ENCODE measurements around the gene TTC12.

Gene TTC12

GRCh38 chr11:113387605-113388211, 73.3 kb downstream of the TTC12 start, which contains the start of gene ANKK1:
Gene ANKK1 (plus strand): TSS chr11:113387779. CDS start chr11:113387885, 106 bp downstream.
- Histone ChIP-seq H3K4me2 (no peak within 1 kb of the TSS), H3K9ac (no peak within 1 kb of the TSS), H4K20me1 (ENCODE audit: insufficient read depth) (no peaks in the 10 kb centered on the region), H3K27ac (no peak within 1 kb of the TSS), H3K36me3 (ENCODE audit: insufficient read depth) (no peaks in the 10 kb centered on the region), H3K4me3 (IDR thresholded peaks at IDR 0.05; ENCODE audit: insufficient read depth, low read depth, low read length) (no peak within 1 kb of the TSS), H3K79me2 (ENCODE audit: insufficient read depth, low read depth) (no peaks in the 10 kb centered on the region), H3K4me1 (ENCODE audit: low read depth, poor library complexity, severe bottlenecking) (no peaks in the 10 kb centered on the region), H3K27me3 (ENCODE audit: insufficient read depth, low read depth) (no peaks in the 10 kb centered on the region), H2AFZ (ENCODE audit: low read depth) (no peak within 1 kb of the TSS)
- TF ChIP-seq CTCF (conservative IDR thresholded peaks at IDR 0.05; ENCODE audit: low read depth, low read length) = no peak

- no peak overlapping the region for H3K4me3 ChIP-seq (IDR thresholded peaks at IDR 0.05; ENCODE audit: insufficient read depth, low read depth, low read length)
- TF ChIP-seq CTCF (conservative IDR thresholded peaks at IDR 0.05; ENCODE audit: low read depth, low read length) = no peak
- H3K27me3 ChIP-seq (ENCODE audit: insufficient read depth, low read depth) = no peaks in the 10 kb centered on the region
- no peaks in the 10 kb centered on the region for H4K20me1 ChIP-seq (ENCODE audit: insufficient read depth)
- H2AFZ ChIP-seq (ENCODE audit: low read depth) = no peak overlapping the region
- no peak overlapping the region for H3K4me2 ChIP-seq
- H3K27ac ChIP-seq = no peak overlapping the region
- H3K36me3 ChIP-seq (ENCODE audit: insufficient read depth) = no peaks in the 10 kb centered on the region
- no peak overlapping the region for H3K9ac ChIP-seq
- no peaks in the 10 kb centered on the region for H3K79me2 ChIP-seq (ENCODE audit: insufficient read depth, low read depth)
- H3K4me1 ChIP-seq (ENCODE audit: low read depth, poor library complexity, severe bottlenecking) = no peaks in the 10 kb centered on the region
Measured at GRCh38 chr11:113389272-113389671, 74.9 kb downstream of the TTC12 start.

- H3K79me2 ChIP-seq (ENCODE audit: insufficient read depth, low read depth) = no peaks in the 10 kb centered on the region
- H3K4me1 ChIP-seq (ENCODE audit: low read depth, poor library complexity, severe bottlenecking) = no peaks in the 10 kb centered on the region
- no peaks in the 10 kb centered on the region for H3K36me3 ChIP-seq (ENCODE audit: insufficient read depth)
- H3K27me3 ChIP-seq (ENCODE audit: insufficient read depth, low read depth) = no peaks in the 10 kb centered on the region
- no peak for TF ChIP-seq CTCF (conservative IDR thresholded peaks at IDR 0.05; ENCODE audit: low read depth, low read length)
- H3K9ac ChIP-seq = no peak overlapping the region
- no peak overlapping the region for H3K4me2 ChIP-seq
- H3K27ac ChIP-seq = no peak overlapping the region
- no peaks in the 10 kb centered on the region for H4K20me1 ChIP-seq (ENCODE audit: insufficient read depth)
- no peak overlapping the region for H2AFZ ChIP-seq (ENCODE audit: low read depth)
- H3K4me3 ChIP-seq (IDR thresholded peaks at IDR 0.05; ENCODE audit: insufficient read depth, low read depth, low read length) = no peak overlapping the region
Measured at GRCh38 chr11:113392236-113392921, 78.0 kb downstream of the TTC12 start.

GRCh38 chr11:113393501-113393985, 79.2 kb downstream of the TTC12 start:
- H3K27me3 ChIP-seq (ENCODE audit: insufficient read depth, low read depth) = no peaks in the 10 kb centered on the region
- H3K4me3 ChIP-seq (IDR thresholded peaks at IDR 0.05; ENCODE audit: insufficient read depth, low read depth, low read length) = no peak overlapping the region

More at GRCh38 chr11:113393501-113393985, 79.2 kb downstream of the TTC12 start:
- Histone ChIP-seq H2AFZ (ENCODE audit: low read depth) (no peak overlapping the region), H3K4me1 (ENCODE audit: low read depth, poor library complexity, severe bottlenecking) (no peaks in the 10 kb centered on the region), H3K79me2 (ENCODE audit: insufficient read depth, low read depth) (no peaks in the 10 kb centered on the region), H3K36me3 (ENCODE audit: insufficient read depth) (no peaks in the 10 kb centered on the region), H3K4me2 (no peak overlapping the region), H3K9ac (no peak overlapping the region), H3K27ac (no peak overlapping the region), H4K20me1 (ENCODE audit: insufficient read depth) (no peaks in the 10 kb centered on the region)
- no peak for TF ChIP-seq CTCF (conservative IDR thresholded peaks at IDR 0.05; ENCODE audit: low read depth, low read length)

All from KMS-11 (cell line).